ENCODE data around the gene A3GALT2. TPM values are rescaled to one million over a fixed set of nuclear protein-coding genes. Genes with fewer than 3 reads are reported as not detected.

A3GALT2 gene
- total RNA-seq = not detected

DNA sequence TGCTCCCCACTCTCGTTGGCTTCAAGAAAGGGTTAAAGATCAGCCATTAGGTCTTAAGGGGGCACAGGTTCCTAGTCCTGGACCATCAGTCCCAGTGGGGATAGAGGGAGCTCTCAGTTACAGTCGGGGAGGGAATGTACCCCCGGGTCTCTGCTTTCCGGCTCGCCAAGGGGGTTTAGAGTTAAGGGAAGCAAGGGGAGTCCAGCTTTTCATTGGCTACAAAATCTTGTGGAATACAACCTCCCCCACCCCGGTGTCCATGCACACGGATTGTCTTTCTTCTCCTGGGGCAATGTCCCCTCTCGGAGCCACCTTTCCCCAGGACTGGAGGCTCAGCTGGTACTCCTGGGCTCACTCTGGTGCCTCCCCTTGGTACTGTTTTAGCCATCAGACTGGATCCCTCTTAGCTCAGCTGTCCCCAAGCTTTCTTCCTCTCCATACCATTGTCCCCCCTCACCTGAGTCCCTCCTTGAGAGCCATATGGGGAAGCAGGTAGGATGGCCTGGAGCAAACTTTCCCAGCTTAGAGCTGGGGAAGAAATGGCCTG, at the start of gene A3GALT2:
Gene A3GALT2 (minus strand): TSS at position 480 of the 547 bp plus-strand sequence. CDS start 0 bp downstream, at position 480.
- Histone ChIP-seq H3K27me3 (no peaks in the 10 kb centered on the region), H3K9me3 (no peaks in the 10 kb centered on the region), H3K36me3 (peaks cover 0 to 31% (median 12%) of the 10 kb centered on the region in 4 donors), H3K4me3 (no peak within 1 kb of the TSS), H3K27ac (no peak within 1 kb of the TSS), H3K4me1 (no peaks in the 10 kb centered on the region)
- intact Hi-C loops (cut with DNase I; ENCODE audit: low total_unique reads) (no loop called here), in situ Hi-C loops (cut with MboI; ENCODE audit: low pct_ligation_motif_present in 1 of 4, low pct_unique_long_range_greater_than_20kb in 1 of 4, low sequenced_read_pairs in 3 of 4) (no loop called here)
- no peak for DNase-seq
- WGBS, 2 donors (ENCODE audit: low coverage in 1 of 2) = 67 to 69% methylated on average over 1 to 8 of the region's 8 CpGs
- TF ChIP-seq POLR2A (IDR thresholded peaks at IDR 0.05) (no peak), EP300 (IDR thresholded peaks at IDR 0.05; ENCODE audit: low read depth) (no peak), POLR2AphosphoS5 (IDR thresholded peaks at IDR 0.05) (no peak)
- TF ChIP-seq, protein P1, sequence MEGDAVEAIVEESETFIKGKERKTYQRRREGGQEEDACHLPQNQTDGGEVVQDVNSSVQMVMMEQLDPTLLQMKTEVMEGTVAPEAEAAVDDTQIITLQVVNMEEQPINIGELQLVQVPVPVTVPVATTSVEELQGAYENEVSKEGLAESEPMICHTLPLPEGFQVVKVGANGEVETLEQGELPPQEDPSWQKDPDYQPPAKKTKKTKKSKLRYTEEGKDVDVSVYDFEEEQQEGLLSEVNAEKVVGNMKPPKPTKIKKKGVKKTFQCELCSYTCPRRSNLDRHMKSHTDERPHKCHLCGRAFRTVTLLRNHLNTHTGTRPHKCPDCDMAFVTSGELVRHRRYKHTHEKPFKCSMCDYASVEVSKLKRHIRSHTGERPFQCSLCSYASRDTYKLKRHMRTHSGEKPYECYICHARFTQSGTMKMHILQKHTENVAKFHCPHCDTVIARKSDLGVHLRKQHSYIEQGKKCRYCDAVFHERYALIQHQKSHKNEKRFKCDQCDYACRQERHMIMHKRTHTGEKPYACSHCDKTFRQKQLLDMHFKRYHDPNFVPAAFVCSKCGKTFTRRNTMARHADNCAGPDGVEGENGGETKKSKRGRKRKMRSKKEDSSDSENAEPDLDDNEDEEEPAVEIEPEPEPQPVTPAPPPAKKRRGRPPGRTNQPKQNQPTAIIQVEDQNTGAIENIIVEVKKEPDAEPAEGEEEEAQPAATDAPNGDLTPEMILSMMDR (IDR thresholded peaks at IDR 0.05) = no peak

- no peaks in the 10 kb centered on the region for H3K27me3 ChIP-seq
- TF ChIP-seq, protein P1 (IDR thresholded peaks at IDR 0.05) = no peak
- TF ChIP-seq POLR2A (IDR thresholded peaks at IDR 0.05) (no peak), POLR2AphosphoS5 (IDR thresholded peaks at IDR 0.05) (no peak), EP300 (IDR thresholded peaks at IDR 0.05; ENCODE audit: low read depth) (no peak)
- no peak overlapping the region for H3K4me3 ChIP-seq
- no peaks in the 10 kb centered on the region for H3K36me3 ChIP-seq
- 74 to 100% methylated on average over 1 to 4 of the region's 4 CpGs for WGBS, 2 donors (ENCODE audit: low coverage in 1 of 2)
- H3K27ac ChIP-seq = no peak overlapping the region
- DNase-seq = no peak
- peaks cover 5 to 22% (median 8%) of the 10 kb centered on the region in 4 donors for H3K4me1 ChIP-seq
- no peaks in the 10 kb centered on the region for H3K9me3 ChIP-seq
- intact Hi-C loops (cut with DNase I; ENCODE audit: low total_unique reads) (no loop called here), in situ Hi-C loops (cut with MboI; ENCODE audit: low pct_ligation_motif_present in 1 of 4, low pct_unique_long_range_greater_than_20kb in 1 of 4, low sequenced_read_pairs in 3 of 4) (loop anchor here in 1 of 4 donors (25.0 kb wide), 1 partner anchor 92 kb away; the partner anchor contains the start of gene ZSCAN20)
Measured at GRCh38 chr1:33370301-33370700, 49.4 kb upstream of the A3GALT2 start.

GRCh38 chr1:33369764-33370163, 48.9 kb upstream of the A3GALT2 start:
- Histone ChIP-seq H3K27me3 (no peaks in the 10 kb centered on the region), H3K9me3 (no peaks in the 10 kb centered on the region), H3K4me1 (peaks cover 5 to 28% (median 9%) of the 10 kb centered on the region in 4 donors), H3K36me3 (no peaks in the 10 kb centered on the region), H3K4me3 (no peak overlapping the region), H3K27ac (no peak overlapping the region)
- no peak for DNase-seq
- in situ Hi-C loops (cut with MboI; ENCODE audit: low pct_ligation_motif_present in 1 of 4, low pct_unique_long_range_greater_than_20kb in 1 of 4, low sequenced_read_pairs in 3 of 4) = loop anchor here (5.0 to 25.0 kb wide), 3 partner anchors 72 to 93 kb away; partner anchors contain the start of gene ZSCAN20 (in 1 of the 4)
- no peak for TF ChIP-seq EP300 (IDR thresholded peaks at IDR 0.05; ENCODE audit: low read depth)
- TF ChIP-seq POLR2AphosphoS5 (IDR thresholded peaks at IDR 0.05) = no peak
- TF ChIP-seq, protein P1 (IDR thresholded peaks at IDR 0.05) = no peak
- TF ChIP-seq POLR2A (IDR thresholded peaks at IDR 0.05) = no peak
- intact Hi-C loops (cut with DNase I; ENCODE audit: low total_unique reads) = loop anchor here (2.0 kb wide), 1 partner anchor 75 kb away; no protein-coding TSS in a partner anchor
- 62% methylated on average over 2 of the region's 2 CpGs; no CpG with 5 or more reads in 1 of the 2 donors for WGBS, 2 donors (ENCODE audit: low coverage in 1 of 2)

DNA sequence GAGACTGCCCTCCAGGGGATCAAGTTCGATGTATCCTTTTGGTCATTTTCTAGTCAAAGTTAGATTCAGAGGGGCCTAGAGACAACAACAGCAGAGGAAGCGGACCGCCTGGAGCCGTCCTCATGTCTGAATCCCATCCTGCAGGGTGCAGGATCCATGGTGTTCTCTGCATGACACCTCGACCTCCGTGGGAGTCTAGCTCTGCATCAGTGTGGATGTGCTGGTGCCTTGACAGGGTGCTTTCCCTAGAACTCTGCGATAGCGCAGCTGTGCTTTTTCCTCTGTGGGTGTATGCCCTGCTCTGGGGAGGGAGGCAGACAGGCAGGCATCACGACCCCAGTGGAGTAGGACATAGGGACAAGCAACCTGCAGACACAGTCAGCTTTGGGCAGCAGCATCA, 48.2 kb upstream of the A3GALT2 start:
- H3K4me3 ChIP-seq = no peak overlapping the region
- H3K9me3 ChIP-seq = no peaks in the 10 kb centered on the region
- 83% methylated on average over 9 of the region's 9 CpGs; no CpG with 5 or more reads in 1 of the 2 donors for WGBS, 2 donors (ENCODE audit: low coverage in 1 of 2)
- intact Hi-C loops (cut with DNase I; ENCODE audit: low total_unique reads) = loop anchor here (2.0 kb wide), 1 partner anchor 74 kb away; no protein-coding TSS in a partner anchor
- no peak for TF ChIP-seq POLR2AphosphoS5 (IDR thresholded peaks at IDR 0.05)
- TF ChIP-seq EP300 (IDR thresholded peaks at IDR 0.05; ENCODE audit: low read depth) = no peak
- TF ChIP-seq, protein P1 (IDR thresholded peaks at IDR 0.05) = no peak
- no peak for TF ChIP-seq POLR2A (IDR thresholded peaks at IDR 0.05)
- no peaks in the 10 kb centered on the region for H3K27me3 ChIP-seq
- H3K4me1 ChIP-seq = peaks cover 5 to 28% (median 11%) of the 10 kb centered on the region in 4 donors
- no peaks in the 10 kb centered on the region for H3K36me3 ChIP-seq
- H3K27ac ChIP-seq = no peak overlapping the region
- DNase-seq = no peak
- in situ Hi-C loops (cut with MboI; ENCODE audit: low pct_ligation_motif_present in 1 of 4, low pct_unique_long_range_greater_than_20kb in 1 of 4, low sequenced_read_pairs in 3 of 4) = loop anchor here (5.0 to 25.0 kb wide), 3 partner anchors 72 to 93 kb away; partner anchors contain the start of gene ZSCAN20 (in 1 of the 4)

Measured in transverse colon (tissue), 4 donors.